ENCODE measurements around the gene PLEKHM2.

PLEKHM2 gene

DNA sequence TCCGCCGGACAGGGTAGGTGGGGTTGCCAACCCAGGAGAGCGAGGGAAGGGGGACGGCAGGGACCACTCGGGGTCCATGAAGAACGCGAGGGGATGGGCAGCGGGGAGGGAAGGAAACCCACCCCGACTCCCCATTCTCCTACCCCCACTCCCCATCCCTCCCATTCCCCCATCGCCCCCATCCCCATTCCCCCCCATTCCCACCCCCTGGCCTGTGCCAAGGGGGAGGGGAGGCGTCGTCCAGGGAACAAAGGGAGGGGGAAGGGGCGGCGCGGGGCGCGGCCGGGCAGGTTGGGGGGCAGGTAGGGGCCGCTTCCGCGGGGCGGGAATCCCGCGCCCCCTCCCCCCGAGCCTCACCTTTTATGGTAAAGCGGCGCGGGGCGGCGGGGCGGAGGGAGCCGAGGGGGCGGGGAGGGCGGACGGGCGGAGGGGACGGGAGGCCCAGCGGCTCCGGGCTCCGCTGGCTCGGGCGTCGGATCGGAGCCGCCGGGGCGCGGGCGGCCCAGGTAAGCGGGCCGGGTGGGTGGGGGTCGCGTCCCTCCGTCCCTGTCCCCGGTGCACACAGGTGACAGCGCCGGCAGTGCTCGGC lies 74.3 kb downstream of the PLEKHM2 start, which contains the start of gene FBLIM1:
TSS of gene FBLIM1 (plus strand) at position 453 of the 589 bp plus-strand sequence. CDS start 6,189 bp downstream, outside the sequence.
- DNase-seq (ENCODE audit: low spot score) = no peak

GRCh38 chr1:15758953-15759661 lies 75.0 kb downstream of the PLEKHM2 start:
- no peak for DNase-seq (ENCODE audit: low spot score)

DNA sequence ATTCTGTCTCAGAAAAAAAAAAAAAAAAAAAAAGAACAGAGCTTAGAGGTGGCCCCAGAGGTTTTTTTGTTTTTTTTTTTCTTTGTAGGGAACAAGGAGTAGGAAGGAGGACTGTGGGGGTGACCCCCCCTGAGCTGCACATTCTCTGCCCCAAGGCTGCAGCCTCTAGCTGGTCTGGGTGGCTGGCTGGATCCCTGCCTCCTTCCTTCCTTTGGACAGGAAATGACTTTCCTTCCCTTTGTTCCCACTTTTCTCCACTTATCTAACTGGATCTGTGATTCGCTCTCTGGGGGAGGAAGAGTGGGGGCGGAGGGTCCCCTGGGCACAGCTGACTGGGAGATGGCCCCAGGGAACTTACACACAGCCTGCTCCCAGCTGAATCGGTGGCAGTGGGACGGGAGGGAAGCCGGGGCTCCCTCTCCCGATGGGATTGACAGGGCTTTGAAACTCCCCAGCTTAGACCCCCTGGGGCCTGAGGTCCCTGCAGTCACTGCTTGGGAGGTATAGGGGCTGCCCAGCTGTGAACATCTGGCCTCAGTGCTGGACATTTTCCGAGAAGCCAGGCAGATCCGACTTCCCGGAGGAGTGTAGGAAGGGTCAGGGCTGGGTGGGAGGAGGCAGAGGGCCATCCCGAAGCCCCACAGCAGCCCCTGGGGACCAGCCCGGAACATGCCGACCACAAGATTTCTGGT lies 76.5 kb downstream of the PLEKHM2 start:
- DNase-seq (ENCODE audit: low spot score) = no peak

- DNase-seq (ENCODE audit: low spot score) = no peak
Measured at GRCh38 chr1:15761366-15762128, 77.4 kb downstream of the PLEKHM2 start.

- DNase-seq (ENCODE audit: low spot score) = no peak
Measured at GRCh38 chr1:15762546-15762945, 78.4 kb downstream of the PLEKHM2 start.

- DNase-seq (ENCODE audit: low spot score) = no peak
Measured at GRCh38 chr1:15764269-15764764, 80.2 kb downstream of the PLEKHM2 start.

DNA sequence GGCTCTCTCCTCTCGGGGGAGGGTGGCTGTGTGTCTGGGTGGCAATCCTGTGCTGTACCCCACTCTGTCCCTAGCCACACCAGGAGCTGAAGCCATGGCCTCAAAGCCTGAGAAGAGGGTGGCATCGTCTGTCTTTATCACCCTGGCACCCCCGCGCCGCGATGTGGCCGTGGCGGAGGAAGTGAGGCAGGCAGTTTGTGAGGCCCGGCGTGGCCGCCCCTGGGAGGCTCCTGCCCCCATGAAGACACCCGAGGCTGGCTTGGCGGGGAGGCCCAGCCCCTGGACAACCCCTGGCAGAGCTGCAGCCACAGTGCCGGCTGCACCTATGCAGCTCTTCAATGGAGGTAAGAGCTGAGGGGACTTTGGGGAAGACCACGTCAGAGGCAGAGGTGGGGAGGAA lies 80.8 kb downstream of the PLEKHM2 start:
- DNase-seq (ENCODE audit: low spot score) = no peak

DNA sequence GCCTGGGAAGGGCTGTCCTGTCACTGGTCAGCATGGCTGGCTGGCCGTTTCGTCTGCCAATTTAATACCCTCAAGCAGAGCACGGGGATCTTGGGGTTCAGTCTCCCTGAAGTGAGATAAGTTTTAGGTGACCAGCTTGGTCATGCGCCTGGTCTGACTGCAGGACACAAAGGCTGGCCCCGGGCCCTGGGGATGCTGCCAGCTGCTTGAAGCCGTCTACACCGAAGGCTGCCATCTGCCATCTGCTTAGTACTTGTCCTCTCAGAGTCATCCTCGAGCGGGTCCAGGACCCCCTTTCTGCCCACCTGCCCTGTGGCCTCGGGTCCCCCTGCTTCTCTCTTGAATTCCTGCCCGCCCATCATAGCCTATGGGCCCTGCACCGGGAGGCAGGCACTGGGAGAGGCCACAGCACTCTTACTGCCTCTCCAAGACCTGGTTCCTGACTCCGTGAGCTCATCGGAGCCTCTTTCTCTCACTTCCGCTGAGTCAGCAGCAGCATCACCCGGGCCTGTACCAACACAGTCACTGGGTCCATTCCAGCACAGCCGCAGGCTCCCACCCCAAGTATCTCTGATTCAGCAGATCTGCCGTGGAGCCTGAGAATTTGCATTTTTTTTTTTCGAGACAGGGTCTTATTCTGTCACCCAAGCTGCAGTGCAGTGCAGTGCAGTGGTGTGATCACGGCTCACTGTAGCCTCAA lies 81.5 kb downstream of the PLEKHM2 start:
- DNase-seq (ENCODE audit: low spot score) = no peak

DNA sequence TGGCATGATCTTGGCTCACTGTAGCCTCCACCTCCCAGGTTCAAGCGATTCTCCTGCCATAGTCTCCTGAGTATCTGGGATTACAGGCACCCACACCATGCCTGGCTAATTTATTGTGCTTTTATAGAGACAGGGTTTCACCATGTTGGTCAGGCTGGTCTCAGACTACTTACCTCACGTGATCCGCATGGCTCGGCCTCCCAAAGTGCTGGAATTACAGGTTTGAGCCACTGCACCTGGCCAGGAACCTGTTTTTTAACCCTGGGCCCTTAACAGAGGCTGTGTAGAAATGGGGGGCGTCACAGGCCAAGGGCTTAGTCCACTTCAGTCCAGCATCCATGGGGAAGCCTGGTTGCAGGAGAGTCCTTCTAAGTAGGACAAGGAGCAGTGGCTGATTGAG lies 83.8 kb downstream of the PLEKHM2 start:
- no peak for DNase-seq (ENCODE audit: low spot score)

DNA sequence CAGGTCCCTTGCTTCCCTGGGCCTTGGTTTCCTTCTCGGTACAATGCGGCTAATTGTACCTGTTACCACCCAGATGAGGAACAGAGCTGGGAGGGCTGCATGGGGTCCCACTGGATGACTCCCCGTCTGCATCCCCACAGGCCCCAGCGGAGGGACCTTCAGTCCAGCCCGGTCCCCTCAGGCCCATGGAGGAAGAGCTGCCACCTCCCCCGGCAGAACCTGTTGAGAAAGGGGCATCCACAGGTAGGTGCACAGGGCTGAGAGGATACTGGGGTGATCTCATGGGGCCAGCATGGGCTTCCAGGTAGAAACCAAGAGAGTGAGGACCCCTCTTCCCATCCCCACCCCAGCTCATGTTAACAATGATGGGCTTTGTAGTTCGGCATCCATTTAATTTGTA lies 84.3 kb downstream of the PLEKHM2 start:
- DNase-seq (ENCODE audit: low spot score) = no peak

DNA sequence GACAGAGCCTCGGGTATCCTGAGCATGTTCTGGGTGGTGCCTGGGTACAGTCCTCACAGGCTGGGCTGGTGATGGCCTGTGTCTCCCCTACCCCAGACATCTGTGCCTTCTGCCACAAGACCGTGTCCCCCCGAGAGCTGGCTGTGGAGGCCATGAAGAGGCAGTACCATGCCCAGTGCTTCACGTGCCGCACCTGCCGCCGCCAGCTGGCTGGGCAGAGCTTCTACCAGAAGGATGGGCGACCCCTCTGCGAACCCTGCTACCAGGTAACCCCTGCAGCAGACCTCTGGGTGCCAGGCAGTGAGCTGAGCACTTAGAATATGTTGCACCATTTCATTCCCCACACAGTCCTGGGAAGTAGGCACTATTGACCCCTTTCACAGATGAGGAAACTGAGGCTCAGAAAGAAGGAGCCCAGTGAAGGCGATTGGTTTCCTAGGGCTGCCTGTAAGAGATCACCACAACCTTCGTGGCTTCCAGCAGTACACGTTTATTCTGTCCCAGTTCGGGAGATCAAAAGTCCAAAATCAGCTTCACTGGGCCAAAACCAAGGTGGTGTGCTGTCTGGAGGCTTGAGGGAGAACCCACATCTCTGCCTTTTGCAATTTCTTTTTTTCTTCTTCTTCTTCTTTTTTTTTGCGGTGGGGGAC lies 86.3 kb downstream of the PLEKHM2 start:
- no peak for DNase-seq (ENCODE audit: low spot score)

DNA sequence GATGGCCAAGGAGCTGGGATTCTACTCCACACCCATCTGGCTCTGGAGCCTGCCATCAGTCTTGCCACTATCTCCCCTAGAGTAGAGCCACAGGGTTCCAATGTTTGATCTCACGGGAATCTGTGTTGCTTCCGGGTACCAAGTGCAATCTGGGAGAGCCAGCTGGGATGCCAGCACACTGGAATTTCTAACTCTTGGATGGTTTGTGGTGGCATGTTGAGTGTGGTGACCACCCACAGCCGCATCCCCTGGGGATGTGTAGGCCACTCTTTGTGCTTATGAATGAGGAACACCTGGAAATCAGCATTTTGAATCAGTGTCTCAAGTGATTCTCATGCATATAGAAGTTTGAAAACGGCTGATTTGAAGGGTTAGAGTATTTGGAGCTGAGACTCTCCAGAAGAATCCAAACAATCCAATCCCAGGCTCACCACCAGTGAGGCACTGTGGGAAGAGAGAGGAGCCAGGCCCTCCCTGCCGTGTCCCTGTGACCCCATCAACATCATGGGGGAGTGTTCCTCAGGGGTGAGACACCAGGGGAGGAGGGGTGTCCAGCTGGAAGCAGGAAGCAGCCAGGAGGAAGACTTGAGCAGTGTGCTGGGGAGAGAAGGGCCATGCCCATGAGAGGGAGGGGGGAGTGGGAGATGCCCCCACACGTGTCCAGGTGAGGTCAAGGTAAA lies 87.9 kb downstream of the PLEKHM2 start:
- DNase-seq (ENCODE audit: low spot score) = no peak

DNA sequence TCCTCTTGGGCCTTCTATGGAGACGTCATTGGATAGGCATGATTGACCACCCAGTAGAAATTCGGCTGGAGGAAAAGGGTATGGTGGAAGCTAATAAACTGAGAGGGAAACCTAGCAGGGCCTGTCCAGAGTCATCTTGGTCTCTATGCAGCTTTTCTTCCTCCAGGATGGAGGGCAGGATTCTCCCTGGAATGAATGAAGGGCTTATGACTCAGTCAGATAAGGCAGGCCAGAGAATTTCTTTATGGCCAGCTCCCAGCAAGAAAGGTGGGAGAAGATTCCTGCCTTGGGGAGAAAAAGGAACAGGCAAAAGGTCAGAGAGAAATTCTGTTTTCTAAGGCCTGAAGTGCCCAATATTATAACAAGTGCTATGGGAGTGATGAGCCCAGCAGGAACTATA lies 91.6 kb downstream of the PLEKHM2 start:
- DNase-seq (ENCODE audit: low spot score) = no peak

- no peak for DNase-seq (ENCODE audit: low spot score)
Measured at GRCh38 chr1:15777909-15778707, 94.0 kb downstream of the PLEKHM2 start.

Data from globus pallidus (tissue), 1 donor.